GM08714 (cell line): Measurements from ENCODE around the gene VSTM2B.

Source experiments
- H3K4me3 ChIP-seq: fragments of 200-500 bp; sonication (Bioruptor generic); 2 replicates; pipeline ENCODE4 v1.5.1; 2014; ENCODE audit warnings: mild to moderate bottlenecking, low read length, inconsistent platforms
- ZNF274 ChIP-seq: IDR thresholded peaks from 2 replicates; pipeline ENCODE4 v1.6.1; 2012; ENCODE audit warnings: mild to moderate bottlenecking, low read depth, low read length

The VSTM2B gene

GRCh38 chr19:29503140-29503758 lies 22.5 kb upstream of the VSTM2B start:
- TF ChIP-seq ZNF274: no peak
- no peak overlapping the region for H3K4me3 ChIP-seq

GRCh38 chr19:29503785-29504184 lies 22.0 kb upstream of the VSTM2B start:
- no peak overlapping the region for H3K4me3 ChIP-seq
- no peak for TF ChIP-seq ZNF274

- H3K4me3 ChIP-seq: no peak overlapping the region
- TF ChIP-seq ZNF274: no peak
Measured at GRCh38 chr19:29504454-29504853, 21.3 kb upstream of the VSTM2B start.

- TF ChIP-seq ZNF274: no peak
- H3K4me3 ChIP-seq: no peak overlapping the region
Measured at GRCh38 chr19:29505097-29505824, 20.5 kb upstream of the VSTM2B start.

GRCh38 chr19:29506619-29506911 lies 19.2 kb upstream of the VSTM2B start:
- H3K4me3 ChIP-seq: no peak overlapping the region
- no peak for TF ChIP-seq ZNF274

- no peak for TF ChIP-seq ZNF274
Measured at GRCh38 chr19:29507081-29507860, 18.5 kb upstream of the VSTM2B start.

GRCh38 chr19:29508181-29508580 lies 17.6 kb upstream of the VSTM2B start:
- TF ChIP-seq ZNF274: no peak
- H3K4me3 ChIP-seq: no peak overlapping the region

More at GRCh38 chr19:29507081-29507860, 18.5 kb upstream of the VSTM2B start:
- H3K4me3 ChIP-seq: no peak overlapping the region

- no peak overlapping the region for H3K4me3 ChIP-seq
- TF ChIP-seq ZNF274: no peak
Measured at GRCh38 chr19:29509456-29509855, 16.3 kb upstream of the VSTM2B start.

- no peak overlapping the region for H3K4me3 ChIP-seq
- TF ChIP-seq ZNF274: no peak
Measured at GRCh38 chr19:29510701-29511265, 15.0 kb upstream of the VSTM2B start.

- no peak for TF ChIP-seq ZNF274
- no peak overlapping the region for H3K4me3 ChIP-seq
Measured at GRCh38 chr19:29511768-29512167, 14.0 kb upstream of the VSTM2B start.

- H3K4me3 ChIP-seq: no peak overlapping the region
- no peak for TF ChIP-seq ZNF274
Measured at GRCh38 chr19:29512748-29513147, 13.0 kb upstream of the VSTM2B start.

- TF ChIP-seq ZNF274: no peak
- H3K4me3 ChIP-seq: no peak overlapping the region
Measured at GRCh38 chr19:29514525-29515232, 11.1 kb upstream of the VSTM2B start.

GRCh38 chr19:29515233-29515619 lies 10.6 kb upstream of the VSTM2B start:
- no peak for TF ChIP-seq ZNF274
- no peak overlapping the region for H3K4me3 ChIP-seq

- TF ChIP-seq ZNF274: no peak
- no peak overlapping the region for H3K4me3 ChIP-seq
Measured at GRCh38 chr19:29515706-29516357, 10.0 kb upstream of the VSTM2B start.
